Hypothalamus (tissue), 51 donors: ENCODE measurements around the gene F12.
A peak's percentile ranks its signal among the peaks of the same experiment; 100 is the strongest.

ENCODE experiments used
- DNase-seq, 51 donors: peaks; one replicate each; lab custom pipeline; 2025; lab: John Stamatoyannopoulos, UW

The F12 gene

GRCh38 chr5:177372034-177372896 is 37.1 kb downstream of the F12 start:
- no peak for DNase-seq

GRCh38 chr5:177371120-177372033 is 38.0 kb downstream of the F12 start:
- DNase-seq = no peak

- DNase-seq = peak in 23 of 51 donors; percentile 14 to 53 (median 33)
Measured at GRCh38 chr5:177370488-177371119, 38.8 kb downstream of the F12 start.

GRCh38 chr5:177369645-177370440 is 39.5 kb downstream of the F12 start:
- DNase-seq = no peak

- no peak for DNase-seq
Measured at GRCh38 chr5:177368869-177369644, 40.3 kb downstream of the F12 start.

- no peak for DNase-seq
Measured at GRCh38 chr5:177367981-177368868, 41.1 kb downstream of the F12 start.

- peak in 1 of 51 donors; percentile 14 for DNase-seq
Measured at GRCh38 chr5:177367323-177367848, 42.0 kb downstream of the F12 start.

- DNase-seq = peak in 13 of 51 donors; percentile 8 to 58 (median 27)
Measured at GRCh38 chr5:177366528-177367322, 42.6 kb downstream of the F12 start.

GRCh38 chr5:177365845-177366527 is 43.4 kb downstream of the F12 start:
- no peak for DNase-seq

GRCh38 chr5:177364159-177364962 is 45.0 kb downstream of the F12 start:
- DNase-seq = peak in 1 of 51 donors; percentile 7

GRCh38 chr5:177363565-177363964 is 45.8 kb downstream of the F12 start:
- no peak for DNase-seq

GRCh38 chr5:177362610-177363507 is 46.5 kb downstream of the F12 start:
- peak in 10 of 51 donors; percentile 10 to 76 (median 22) for DNase-seq

- no peak for DNase-seq
Measured at GRCh38 chr5:177362292-177362609, 47.1 kb downstream of the F12 start.

GRCh38 chr5:177361418-177362291 is 47.7 kb downstream of the F12 start:
- peak in 1 of 51 donors; percentile 38 for DNase-seq
